Measurements from ENCODE around the gene SBK2.

SBK2 gene

GRCh38 chr19:55554302-55554701 lies 17.4 kb upstream of the SBK2 start:
- DNase-seq = no peak

GRCh38 chr19:55553217-55554182 lies 16.6 kb upstream of the SBK2 start:
- DNase-seq = no peak

GRCh38 chr19:55552620-55553019 lies 15.7 kb upstream of the SBK2 start:
- DNase-seq = no peak

- DNase-seq = no peak
Observed at GRCh38 chr19:55552206-55552605, 15.3 kb upstream of the SBK2 start.

GRCh38 chr19:55550321-55550650 lies 13.4 kb upstream of the SBK2 start:
- DNase-seq = no peak

- DNase-seq = no peak
Observed at GRCh38 chr19:55549500-55550320, 12.8 kb upstream of the SBK2 start.

- DNase-seq = no peak
Observed at GRCh38 chr19:55546822-55547614, 10.1 kb upstream of the SBK2 start.

- DNase-seq = no peak
Observed at GRCh38 chr19:55546011-55546410, 9.1 kb upstream of the SBK2 start.

GRCh38 chr19:55545443-55545842 lies 8.5 kb upstream of the SBK2 start, which contains the start of gene SBK3:
Gene SBK3 (minus strand): TSS chr19:55545543. CDS start chr19:55545543, 0 bp downstream.
- no peak for DNase-seq

- no peak for DNase-seq
Observed at GRCh38 chr19:55544776-55545439, 8.0 kb upstream of the SBK2 start.

GRCh38 chr19:55544014-55544413 lies 7.1 kb upstream of the SBK2 start:
- DNase-seq = no peak

- DNase-seq = no peak
Observed at GRCh38 chr19:55543567-55543966, 6.6 kb upstream of the SBK2 start.

- no peak for DNase-seq
Observed at GRCh38 chr19:55542292-55542855, 5.4 kb upstream of the SBK2 start.

GRCh38 chr19:55541091-55541490 lies 4.2 kb upstream of the SBK2 start:
- DNase-seq = no peak

GRCh38 chr19:55540619-55541018 lies 3.7 kb upstream of the SBK2 start:
- DNase-seq = no peak

GRCh38 chr19:55539090-55539984 lies 2.4 kb upstream of the SBK2 start:
- DNase-seq = no peak

GRCh38 chr19:55538132-55538531 lies 1.2 kb upstream of the SBK2 start:
- DNase-seq = no peak

GRCh38 chr19:55537741-55538111 lies 793 bp upstream of the SBK2 start:
- DNase-seq = no peak

GRCh38 chr19:55536366-55536765 lies 567 bp downstream of the SBK2 start:
- DNase-seq = no peak

- no peak for DNase-seq
Observed at GRCh38 chr19:55535965-55536350, 975 bp downstream of the SBK2 start.
